Endothelial cell of umbilical vein (primary cell): ENCODE results near the gene ACVRL1.

Experiments used
- CTCF ChIP-seq, 2 donors: IDR thresholded peaks; 1 replicate in 1 of 2; 2 replicates in 1 of 2; pipeline ENCODE4 v1.5.1; 2011; ENCODE audit warnings: low read length in 2 of 2, mild to moderate bottlenecking in 2 of 2, moderate library complexity in 2 of 2, control low read depth in 1 of 2, inconsistent platforms in 1 of 2, low read depth in 1 of 2; ENCODE audit not compliant: insufficient read depth in 1 of 2; ENCODE audit errors: extremely low read depth in 1 of 2
- EZH2 ChIP-seq: IDR thresholded peaks from 2 replicates; pipeline ENCODE4 v1.6.1; 2012; ENCODE audit warnings: borderline replicate concordance, low read depth, mild to moderate bottlenecking, moderate library complexity, low read length, inconsistent platforms; ENCODE audit not compliant: severe bottlenecking
- MAX ChIP-seq: IDR thresholded peaks from 2 replicates; pipeline ENCODE4 v1.6.1; 2011; ENCODE audit not compliant: insufficient read depth, insufficient read length
- MYC ChIP-seq: IDR thresholded peaks from one replicate; pipeline ENCODE4 v1.6.1; 2011; ENCODE audit warnings: mild to moderate bottlenecking, low read depth, low read length
- POLR2A ChIP-seq: IDR thresholded peaks from 2 replicates; pipeline ENCODE4 v1.6.1; 2012; ENCODE audit warnings: low read depth, mild to moderate bottlenecking, control low read depth, low read length
- POLR2AphosphoS5 ChIP-seq: IDR thresholded peaks from 2 replicates; pipeline ENCODE4 v1.6.1; 2012; ENCODE audit warnings: low read depth, mild to moderate bottlenecking, control low read depth, low read length, moderate library complexity; ENCODE audit not compliant: insufficient read depth

- no peak for TF ChIP-seq POLR2AphosphoS5
- no peak for TF ChIP-seq CTCF (IDR thresholded peaks at IDR 0.05; ENCODE audit: extremely low read depth in 1 of 2, insufficient read depth in 1 of 2, low read depth in 1 of 2, low read length in 2 of 2)
- TF ChIP-seq POLR2A, result no peak
- no peak for TF ChIP-seq MYC
- no peak for TF ChIP-seq EZH2
- TF ChIP-seq MAX, result no peak
Observed at GRCh38 chr12:51874486-51874885, 32.8 kb upstream of the ACVRL1 start.
